H9 (cell line): Measurements from ENCODE around the gene CNTF. TPM values are rescaled to one million over a fixed set of nuclear protein-coding genes. Genes with fewer than 3 reads are reported as not detected.

Source experiments
- DNase-seq: peaks from one replicate; pipeline ENCODE4 v3.0.0-alpha.2; 2017
- H2AFZ ChIP-seq: one replicate; pipeline ENCODE4 v1.6.1; 2013; ENCODE audit warnings: mild to moderate bottlenecking, low read length, control low read depth, moderate library complexity
- H2AK5ac ChIP-seq: 2 replicates; pipeline ENCODE4 v1.6.1; 2013; ENCODE audit warnings: low read length, control low read depth, mixed read lengths; ENCODE audit not compliant: insufficient read length
- H2BK120ac ChIP-seq: one replicate; pipeline ENCODE4 v1.6.1; 2013; ENCODE audit warnings: low read depth, mild to moderate bottlenecking, low read length, control low read depth, inconsistent platforms; ENCODE audit not compliant: poor library complexity, severe bottlenecking
- H2BK12ac ChIP-seq: 2 replicates; pipeline ENCODE4 v1.6.1; 2013; ENCODE audit warnings: low read length, control low read depth, mixed read lengths, low read depth; ENCODE audit not compliant: insufficient read length
- H2BK15ac ChIP-seq: 2 replicates; pipeline ENCODE4 v1.6.1; 2013; ENCODE audit warnings: low read depth, low read length, control low read depth
- H2BK20ac ChIP-seq: one replicate; pipeline ENCODE4 v1.6.1; 2013; ENCODE audit warnings: low read depth, mild to moderate bottlenecking, low read length, control low read depth, inconsistent platforms; ENCODE audit not compliant: poor library complexity, severe bottlenecking
- H2BK5ac ChIP-seq: 2 replicates; pipeline ENCODE4 v1.6.1; 2013; ENCODE audit warnings: low read length, control low read depth, mixed read lengths; ENCODE audit not compliant: insufficient read length
- H3K14ac ChIP-seq: 2 replicates; pipeline ENCODE4 v1.6.1; 2013; ENCODE audit warnings: low read length, control low read depth; ENCODE audit not compliant: insufficient read depth
- H3K18ac ChIP-seq: 2 replicates; pipeline ENCODE4 v1.6.1; 2013; ENCODE audit warnings: low read depth, mild to moderate bottlenecking, mixed read lengths, low read length, control low read depth; ENCODE audit not compliant: insufficient read length
- H3K23ac ChIP-seq: 2 replicates; pipeline ENCODE4 v1.6.1; 2013; ENCODE audit warnings: low read length, control low read depth, mixed read lengths, low read depth; ENCODE audit not compliant: insufficient read length
- H3K23me2 ChIP-seq: 2 replicates; pipeline ENCODE4 v1.6.1; 2013; ENCODE audit warnings: low read depth, mild to moderate bottlenecking, mixed read lengths, low read length, control low read depth; ENCODE audit not compliant: insufficient read length, poor library complexity, severe bottlenecking
- H3K27ac ChIP-seq: 2 replicates; pipeline ENCODE4 v1.5.1; 2013; ENCODE audit warnings: low read length, control low read depth, mixed read lengths, low read depth; ENCODE audit not compliant: insufficient read length
- H3K27me3 ChIP-seq: 2 replicates; pipeline ENCODE4 v1.6.1; 2013; ENCODE audit warnings: low read length, control low read depth, inconsistent platforms; ENCODE audit not compliant: insufficient read depth
- H3K4ac ChIP-seq: 2 replicates; pipeline ENCODE4 v1.6.1; 2013; ENCODE audit warnings: low read depth, mild to moderate bottlenecking, control low read depth, inconsistent platforms, low read length, moderate library complexity
- H3K4me1 ChIP-seq: 2 replicates; pipeline ENCODE4 v1.6.1; 2013; ENCODE audit warnings: low read length, control low read depth, inconsistent platforms; ENCODE audit not compliant: insufficient read depth
- H3K4me2 ChIP-seq: 2 replicates; pipeline ENCODE4 v1.6.1; 2013; ENCODE audit warnings: low read length, control low read depth, mixed read lengths; ENCODE audit not compliant: insufficient read length, insufficient read depth
- H3K56ac ChIP-seq: 2 replicates; pipeline ENCODE4 v1.6.1; 2013; ENCODE audit warnings: low read depth, mild to moderate bottlenecking, mixed read lengths, low read length, control low read depth; ENCODE audit not compliant: insufficient read length
- H3K79me1 ChIP-seq: 2 replicates; pipeline ENCODE4 v1.6.1; 2013; ENCODE audit warnings: low read depth, mild to moderate bottlenecking, moderate library complexity, low read length, control low read depth, inconsistent platforms; ENCODE audit not compliant: insufficient read depth, poor library complexity, severe bottlenecking
- H3K79me2 ChIP-seq: 2 replicates; pipeline ENCODE4 v1.6.1; 2013; ENCODE audit warnings: low read length, control low read depth, inconsistent platforms; ENCODE audit not compliant: insufficient read depth
- H3K9ac ChIP-seq: 2 replicates; pipeline ENCODE4 v1.6.1; 2013; ENCODE audit warnings: low read length, control low read depth, mixed read lengths; ENCODE audit not compliant: insufficient read length; ENCODE audit errors: extremely low read depth
- H3K9me3 ChIP-seq: one replicate; pipeline ENCODE4 v1.6.1; 2013; ENCODE audit warnings: low read depth, low read length, inconsistent platforms; ENCODE audit not compliant: control insufficient read depth
- H3T11ph ChIP-seq: one replicate; pipeline ENCODE4 v1.6.1; 2013; ENCODE audit warnings: mild to moderate bottlenecking, low read length, control low read depth, inconsistent platforms
- H4K20me1 ChIP-seq: one replicate; pipeline ENCODE4 v1.6.1; 2013; ENCODE audit not compliant: control insufficient read depth, insufficient read length, insufficient read depth
- H4K5ac ChIP-seq: 2 replicates; pipeline ENCODE4 v1.6.1; 2013; ENCODE audit warnings: low read depth, mild to moderate bottlenecking, mixed read lengths, low read length, control low read depth; ENCODE audit not compliant: insufficient read length
- H4K8ac ChIP-seq: replicated peaks from 2 replicates; pipeline ENCODE4 v1.6.1; 2013; ENCODE audit warnings: low read length, control low read depth, mixed read lengths, low read depth; ENCODE audit not compliant: insufficient read length
- H4K91ac ChIP-seq: 2 replicates; pipeline ENCODE4 v1.6.1; 2013; ENCODE audit warnings: low read depth, mild to moderate bottlenecking, moderate library complexity, mixed read lengths, low read length, control low read depth; ENCODE audit not compliant: insufficient read length
- H3K27ac Mint-ChIP-seq, 3 experiments: 2 replicates in 2 of 3; 3 replicates in 1 of 3; pipeline ENCODE4 v1.8.0; 2020 to 2021; ENCODE audit warnings: mixed read lengths in 3 of 3, mild to moderate bottlenecking in 1 of 3, moderate library complexity in 1 of 3
- H3K27me3 Mint-ChIP-seq: 2 replicates; pipeline ENCODE4 v1.8.0; 2021; ENCODE audit warnings: low read depth, mild to moderate bottlenecking, moderate library complexity, mixed read lengths
- H3K36me3 Mint-ChIP-seq, 3 experiments: 2 replicates in 2 of 3; 3 replicates in 1 of 3; pipeline ENCODE4 v1.8.0; 2020 to 2021; ENCODE audit warnings: low read depth in 3 of 3, mixed read lengths in 3 of 3; ENCODE audit not compliant: insufficient read depth in 1 of 3
- H3K4me1 Mint-ChIP-seq, 2 experiments: 2 replicates each; pipeline ENCODE4 v1.8.0; 2020; ENCODE audit warnings: mixed read lengths in 2 of 2
- H3K4me3 Mint-ChIP-seq, 2 experiments: 2 replicates in 1 of 2; 3 replicates in 1 of 2; pipeline ENCODE4 v1.8.0; 2020 to 2021; ENCODE audit warnings: mild to moderate bottlenecking in 2 of 2, mixed read lengths in 2 of 2, moderate library complexity in 1 of 2
- H3K9me3 Mint-ChIP-seq, 2 experiments: 2 replicates in 1 of 2; 3 replicates in 1 of 2; pipeline ENCODE4 v1.8.0; 2020; ENCODE audit warnings: mild to moderate bottlenecking in 2 of 2, mixed read lengths in 2 of 2, moderate library complexity in 1 of 2
- WGBS: extraction: QIAGEN DNeasy Blood & Tissue Kit; methylation state at CpG from one replicate; pipeline ENCODE4 v1.1.7; 2013; ENCODE audit warnings: missing lambda C conversion rate, low lambda C conversion rate, mixed read lengths; ENCODE audit not compliant: insufficient read length; ENCODE audit errors: extremely low coverage; 5-methylcytosine and 5-hydroxymethylcytosine counted together
- total RNA-seq: library from RNA; stranded (reverse); gene quantifications from 2 replicates; pipeline ENCODE4 v1.2.1, GENCODE V29; 2021
- TF ChIP-seq, protein P1 (sequence below): fragments of 200-600 bp; sonication (generic); conservative IDR thresholded peaks from 3 replicates; pipeline ENCODE4 v1.8.0; 2021; ENCODE audit warnings: antibody characterized with exemption, mild to moderate bottlenecking

Gene CNTF
- total RNA-seq, 1 experiment from 2014 or later, result 3.5 TPM

DNA sequence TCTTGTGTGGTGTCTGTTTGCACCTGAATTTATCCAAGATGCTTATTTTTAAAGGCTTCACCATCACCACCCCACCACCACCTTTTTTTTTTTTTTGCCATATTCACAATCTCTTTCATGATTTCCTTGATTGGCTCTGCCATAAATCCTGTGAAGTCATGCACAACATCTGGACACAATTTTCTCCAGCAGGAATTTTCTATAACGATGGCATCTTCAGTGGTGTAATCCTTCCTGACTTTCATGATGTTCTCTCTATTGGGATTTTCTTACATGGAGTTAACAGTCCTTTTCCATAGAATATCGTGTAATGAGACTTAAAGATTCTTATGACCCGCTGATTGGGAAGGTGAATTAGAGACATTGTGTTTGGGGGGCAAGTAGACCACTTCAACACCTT is 25.8 kb upstream of the CNTF start:
- Histone ChIP-seq H3K14ac (no peak overlapping the region), H2AFZ (no peak overlapping the region), H3K56ac (no peak overlapping the region), H4K8ac (no peak overlapping the region), H2BK12ac (no peak overlapping the region), H3K23ac (no peak overlapping the region), H3K4me2 (no peak overlapping the region), H2BK15ac (no peak overlapping the region), H3K23me2 (no peaks in the 10 kb centered on the region), H2BK5ac (no peak overlapping the region), H2AK5ac (no peak overlapping the region), H3K4ac (no peak overlapping the region), H3T11ph (no peak overlapping the region), H2BK120ac (no peak overlapping the region), H3K79me2 (peaks cover 6% of the 10 kb centered on the region; the same call in 1 of the 2 replicates), H3K4me1 (no peaks in the 10 kb centered on the region; the same call in 1 of the 2 replicates), H3K9me3 (no peaks in the 10 kb centered on the region), H4K91ac (no peak overlapping the region), H4K20me1 (no peaks in the 10 kb centered on the region), H2BK20ac (no peak overlapping the region), H3K18ac (no peak overlapping the region), H3K27me3 (no peaks in the 10 kb centered on the region), H3K9ac (no peak overlapping the region), H3K79me1 (peaks cover 5% of the 10 kb centered on the region), H3K27ac (no peak overlapping the region), H4K5ac (no peak overlapping the region)
- TF ChIP-seq, protein P1, sequence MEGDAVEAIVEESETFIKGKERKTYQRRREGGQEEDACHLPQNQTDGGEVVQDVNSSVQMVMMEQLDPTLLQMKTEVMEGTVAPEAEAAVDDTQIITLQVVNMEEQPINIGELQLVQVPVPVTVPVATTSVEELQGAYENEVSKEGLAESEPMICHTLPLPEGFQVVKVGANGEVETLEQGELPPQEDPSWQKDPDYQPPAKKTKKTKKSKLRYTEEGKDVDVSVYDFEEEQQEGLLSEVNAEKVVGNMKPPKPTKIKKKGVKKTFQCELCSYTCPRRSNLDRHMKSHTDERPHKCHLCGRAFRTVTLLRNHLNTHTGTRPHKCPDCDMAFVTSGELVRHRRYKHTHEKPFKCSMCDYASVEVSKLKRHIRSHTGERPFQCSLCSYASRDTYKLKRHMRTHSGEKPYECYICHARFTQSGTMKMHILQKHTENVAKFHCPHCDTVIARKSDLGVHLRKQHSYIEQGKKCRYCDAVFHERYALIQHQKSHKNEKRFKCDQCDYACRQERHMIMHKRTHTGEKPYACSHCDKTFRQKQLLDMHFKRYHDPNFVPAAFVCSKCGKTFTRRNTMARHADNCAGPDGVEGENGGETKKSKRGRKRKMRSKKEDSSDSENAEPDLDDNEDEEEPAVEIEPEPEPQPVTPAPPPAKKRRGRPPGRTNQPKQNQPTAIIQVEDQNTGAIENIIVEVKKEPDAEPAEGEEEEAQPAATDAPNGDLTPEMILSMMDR, result no peak
- Mint-ChIP-seq H3K36me3 (peaks cover 6 to 13% (median 7%) of the 10 kb centered on the region in 3 experiments), H3K27me3 (no peaks in the 10 kb centered on the region), H3K4me3 (no peak overlapping the region), H3K4me1 (peaks cover 29% of the 10 kb centered on the region in 2 experiments), H3K27ac (no peak overlapping the region), H3K9me3 (no peaks in the 10 kb centered on the region; a peak in 1 of 5 replicates)
- DNase-seq, result no peak
- no CpG with 5 or more reads among the region's 3 CpGs for WGBS
